ENCODE measurements around the gene CALML5.

Gene CALML5

GRCh38 chr10:5494611-5495010, 4.8 kb downstream of the CALML5 start:
- DNase-seq (ENCODE audit: extremely low read depth, low read depth), result no peak
- TF ChIP-seq, protein P1, sequence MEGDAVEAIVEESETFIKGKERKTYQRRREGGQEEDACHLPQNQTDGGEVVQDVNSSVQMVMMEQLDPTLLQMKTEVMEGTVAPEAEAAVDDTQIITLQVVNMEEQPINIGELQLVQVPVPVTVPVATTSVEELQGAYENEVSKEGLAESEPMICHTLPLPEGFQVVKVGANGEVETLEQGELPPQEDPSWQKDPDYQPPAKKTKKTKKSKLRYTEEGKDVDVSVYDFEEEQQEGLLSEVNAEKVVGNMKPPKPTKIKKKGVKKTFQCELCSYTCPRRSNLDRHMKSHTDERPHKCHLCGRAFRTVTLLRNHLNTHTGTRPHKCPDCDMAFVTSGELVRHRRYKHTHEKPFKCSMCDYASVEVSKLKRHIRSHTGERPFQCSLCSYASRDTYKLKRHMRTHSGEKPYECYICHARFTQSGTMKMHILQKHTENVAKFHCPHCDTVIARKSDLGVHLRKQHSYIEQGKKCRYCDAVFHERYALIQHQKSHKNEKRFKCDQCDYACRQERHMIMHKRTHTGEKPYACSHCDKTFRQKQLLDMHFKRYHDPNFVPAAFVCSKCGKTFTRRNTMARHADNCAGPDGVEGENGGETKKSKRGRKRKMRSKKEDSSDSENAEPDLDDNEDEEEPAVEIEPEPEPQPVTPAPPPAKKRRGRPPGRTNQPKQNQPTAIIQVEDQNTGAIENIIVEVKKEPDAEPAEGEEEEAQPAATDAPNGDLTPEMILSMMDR (IDR thresholded peaks at IDR 0.05; ENCODE audit: low read depth, low read length, missing control alignments), result no peak
- H3K4me3 ChIP-seq (replicated peaks; ENCODE audit: low read depth, low read length), result no peak overlapping the region

GRCh38 chr10:5493691-5494090, 5.7 kb downstream of the CALML5 start:
- TF ChIP-seq, protein P1 (IDR thresholded peaks at IDR 0.05; ENCODE audit: low read depth, low read length, missing control alignments), result no peak
- H3K4me3 ChIP-seq (replicated peaks; ENCODE audit: low read depth, low read length), result no peak overlapping the region
- no peak for DNase-seq (ENCODE audit: extremely low read depth, low read depth)

DNA sequence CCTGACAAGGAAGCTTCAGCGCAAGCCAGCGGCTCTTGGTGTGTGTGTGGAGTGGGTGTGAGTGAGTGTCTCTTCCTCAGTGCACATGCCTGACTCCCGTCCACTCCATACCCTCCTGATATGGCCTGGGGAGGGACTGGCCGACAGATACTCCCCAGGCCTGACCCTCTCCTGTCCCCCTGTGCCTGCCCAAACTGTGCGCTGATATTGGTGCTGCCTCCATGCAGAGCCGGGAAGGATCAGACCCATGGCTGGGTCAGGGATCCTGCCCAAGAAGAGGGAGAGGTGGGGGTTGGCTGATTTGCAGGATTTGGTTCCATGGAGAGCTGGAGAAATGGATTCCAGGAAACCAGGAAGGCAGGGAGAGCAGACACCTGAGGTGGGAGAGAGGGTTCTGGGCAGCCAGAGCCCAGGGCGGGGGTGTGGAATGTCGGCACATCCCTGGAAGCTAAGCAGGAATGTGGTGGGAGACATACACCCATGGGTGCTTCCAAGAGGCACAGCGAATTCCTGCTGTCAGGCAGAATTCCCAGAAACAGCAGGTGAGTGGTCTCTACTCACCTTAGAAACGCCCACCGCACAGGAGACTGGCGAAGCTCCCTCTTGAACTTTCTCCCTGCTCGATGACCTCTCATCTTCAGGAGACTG, 6.3 kb downstream of the CALML5 start:
- TF ChIP-seq, protein P1 (IDR thresholded peaks at IDR 0.05; ENCODE audit: low read depth, low read length, missing control alignments), result no peak
- no peak overlapping the region for H3K4me3 ChIP-seq (replicated peaks; ENCODE audit: low read depth, low read length)
- no peak for DNase-seq (ENCODE audit: extremely low read depth, low read depth)

DNA sequence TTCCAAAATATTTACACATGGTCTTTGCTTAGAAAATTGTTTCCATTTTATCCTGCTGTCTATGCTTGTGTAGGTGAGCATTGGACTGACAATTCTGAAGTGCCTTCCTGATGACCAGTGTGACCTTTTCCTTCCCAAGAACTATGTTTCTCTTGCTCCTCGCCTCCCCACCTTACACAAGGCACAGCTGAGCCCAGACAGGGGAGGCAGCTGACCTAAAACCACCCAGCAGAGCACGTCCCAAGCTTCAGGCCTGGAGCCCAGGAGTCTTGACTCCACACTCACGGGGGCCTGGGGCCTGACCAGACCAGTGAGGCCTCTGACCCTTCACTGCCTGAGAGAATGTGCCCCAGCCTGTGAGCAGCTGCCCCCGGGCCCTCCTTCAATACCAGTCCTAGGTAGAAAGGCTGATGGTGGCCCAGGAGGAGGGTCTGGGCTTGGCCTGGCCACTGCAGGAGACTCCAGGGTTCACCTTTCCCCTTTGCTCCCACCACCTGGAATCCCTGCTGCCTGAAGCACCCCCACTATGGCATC, 7.0 kb downstream of the CALML5 start:
- H3K4me3 ChIP-seq (replicated peaks; ENCODE audit: low read depth, low read length), result no peak overlapping the region
- no peak for DNase-seq (ENCODE audit: extremely low read depth, low read depth)
- TF ChIP-seq, protein P1 (IDR thresholded peaks at IDR 0.05; ENCODE audit: low read depth, low read length, missing control alignments), result no peak

GRCh38 chr10:5491477-5491876, 7.9 kb downstream of the CALML5 start:
- H3K4me3 ChIP-seq (replicated peaks; ENCODE audit: low read depth, low read length), result no peak overlapping the region
- TF ChIP-seq, protein P1 (IDR thresholded peaks at IDR 0.05; ENCODE audit: low read depth, low read length, missing control alignments), result no peak
- DNase-seq (ENCODE audit: extremely low read depth, low read depth), result no peak

DNA sequence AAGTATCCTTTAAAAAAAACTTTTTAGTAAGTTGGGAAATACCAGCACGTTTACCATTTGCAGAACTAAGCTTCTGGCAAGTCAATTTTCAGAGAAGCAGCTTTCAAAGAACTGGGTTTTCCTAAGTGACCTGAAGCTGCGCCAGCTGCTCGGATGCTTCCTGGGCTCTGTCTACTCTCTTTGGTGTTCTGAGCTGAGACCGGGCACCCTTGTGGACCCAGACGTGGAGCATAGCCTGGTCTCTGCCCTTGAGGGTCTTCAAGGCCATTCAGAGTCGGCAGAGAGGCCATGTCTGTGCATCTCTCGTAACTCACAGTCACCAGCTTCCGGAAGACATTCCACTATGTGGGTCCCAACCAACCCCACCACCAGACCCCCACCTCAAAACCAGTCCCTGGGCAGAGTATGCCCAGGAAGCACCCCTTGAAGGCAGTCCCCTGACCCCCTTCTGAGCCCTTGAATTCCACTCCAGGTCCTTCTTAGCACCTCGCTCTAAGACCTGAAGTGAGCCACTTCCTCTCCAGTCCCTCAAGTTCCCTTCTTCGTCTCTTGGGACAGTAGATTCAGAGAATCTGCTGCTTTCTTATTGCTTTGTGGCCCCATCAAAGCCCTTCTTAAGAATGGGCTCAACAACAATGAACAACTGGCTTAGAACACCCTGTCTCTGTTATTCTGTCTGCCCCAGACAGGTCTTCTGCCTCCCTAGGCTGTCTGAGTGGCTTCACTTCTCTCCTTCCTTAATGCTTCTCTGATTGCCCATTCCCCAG, 8.5 kb downstream of the CALML5 start:
- TF ChIP-seq, protein P1 (IDR thresholded peaks at IDR 0.05; ENCODE audit: low read depth, low read length, missing control alignments), result no peak
- H3K4me3 ChIP-seq (replicated peaks; ENCODE audit: low read depth, low read length), result no peak overlapping the region
- DNase-seq (ENCODE audit: extremely low read depth, low read depth), result no peak
